ENCODE data around the gene OR9I1.

Gene OR9I1, protein sequence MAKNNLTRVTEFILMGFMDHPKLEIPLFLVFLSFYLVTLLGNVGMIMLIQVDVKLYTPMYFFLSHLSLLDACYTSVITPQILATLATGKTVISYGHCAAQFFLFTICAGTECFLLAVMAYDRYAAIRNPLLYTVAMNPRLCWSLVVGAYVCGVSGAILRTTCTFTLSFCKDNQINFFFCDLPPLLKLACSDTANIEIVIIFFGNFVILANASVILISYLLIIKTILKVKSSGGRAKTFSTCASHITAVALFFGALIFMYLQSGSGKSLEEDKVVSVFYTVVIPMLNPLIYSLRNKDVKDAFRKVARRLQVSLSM

DNA sequence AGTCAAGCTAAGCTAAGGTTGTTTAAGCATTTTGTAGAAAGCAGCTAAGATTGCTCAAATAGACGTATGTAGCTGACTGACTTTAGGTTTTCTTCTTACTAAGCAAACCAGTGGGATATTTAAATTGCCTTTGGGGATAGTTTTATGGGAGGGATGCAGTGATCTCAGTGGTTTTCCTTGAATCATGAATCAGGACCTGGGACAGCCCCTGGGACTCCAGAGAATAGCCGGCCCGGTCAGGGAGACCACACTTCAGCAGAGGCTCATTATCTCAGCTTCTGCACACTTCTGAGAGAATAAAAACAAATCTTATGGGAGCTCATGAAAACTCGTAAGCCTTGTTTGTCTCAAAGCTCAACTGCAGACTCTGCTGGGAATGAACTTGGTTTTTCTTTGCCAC, at the start of gene OR9I1:
Gene OR9I1 (minus strand): TSS at position 62 of the 400 bp plus-strand sequence. CDS start 6,086 bp downstream, outside the sequence.
- no peak for DNase-seq (ENCODE audit: low spot score)

DNA sequence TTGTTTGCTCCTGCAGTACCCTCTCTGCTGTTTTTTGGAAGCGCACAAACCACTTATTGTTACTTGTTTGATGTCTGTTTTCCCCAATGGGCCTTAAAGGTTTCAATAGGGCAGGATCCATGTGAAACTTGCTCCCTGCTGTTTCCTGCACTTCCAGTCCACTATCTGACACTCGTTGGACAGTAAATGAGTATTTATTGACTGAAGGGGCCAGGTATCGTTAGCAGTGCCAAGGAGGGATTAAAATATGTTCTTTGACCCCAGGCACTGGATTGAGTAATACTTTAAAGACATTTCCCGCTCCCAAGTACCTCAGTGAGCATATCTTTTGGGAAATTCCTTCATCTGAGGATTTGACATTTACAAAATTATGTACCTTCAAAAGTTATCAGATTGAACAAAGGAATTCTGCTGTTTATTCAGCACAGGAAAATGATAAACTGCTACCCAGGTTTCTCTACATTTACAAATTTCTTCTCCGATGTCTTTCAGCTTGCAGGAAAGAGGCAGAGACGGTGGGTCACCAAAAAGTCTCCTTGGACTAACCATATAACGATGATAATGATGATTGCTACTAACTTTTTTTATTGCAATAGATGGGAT, 40.3 kb upstream of the OR9I1 start:
- no peak for DNase-seq (ENCODE audit: low spot score)

DNA sequence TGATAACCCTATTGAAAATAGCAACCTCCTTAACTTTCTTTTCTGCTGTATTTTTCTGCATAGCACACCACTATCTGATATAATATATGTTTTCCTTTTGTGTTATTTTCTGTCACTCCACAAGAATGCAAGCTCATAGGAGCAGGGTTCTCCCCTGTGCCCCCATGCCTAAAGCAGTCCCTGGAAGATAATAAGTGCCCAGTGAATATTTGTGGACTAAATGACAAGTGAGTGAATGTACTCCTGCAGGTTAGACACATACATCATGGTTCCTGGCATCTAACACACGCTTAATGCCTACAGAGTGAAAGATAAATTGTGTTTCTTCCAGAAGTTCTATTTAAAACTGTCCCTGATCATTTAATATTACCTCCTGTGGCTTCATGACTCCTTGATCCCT, 39.7 kb upstream of the OR9I1 start:
- no peak for DNase-seq (ENCODE audit: low spot score)

DNA sequence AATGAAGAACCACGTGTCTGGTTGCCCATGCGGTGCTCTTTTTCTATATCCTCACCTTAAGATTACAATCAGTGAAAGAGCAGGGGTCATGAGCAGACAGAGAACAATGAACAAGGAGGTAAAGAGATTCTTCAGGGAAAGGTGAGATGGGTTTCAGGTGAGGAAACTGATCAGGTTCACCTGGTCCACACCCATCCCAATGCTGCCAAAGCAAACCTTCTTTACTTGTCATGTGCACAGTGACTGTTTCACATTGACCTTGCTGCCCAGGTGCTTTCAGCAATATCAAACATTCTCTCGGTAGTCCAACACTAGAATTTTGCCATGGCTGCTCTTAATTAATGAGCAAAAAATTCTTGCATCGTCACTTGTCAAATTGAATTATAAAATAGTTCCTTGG, 39.1 kb upstream of the OR9I1 start:
- no peak for DNase-seq (ENCODE audit: low spot score)

DNA sequence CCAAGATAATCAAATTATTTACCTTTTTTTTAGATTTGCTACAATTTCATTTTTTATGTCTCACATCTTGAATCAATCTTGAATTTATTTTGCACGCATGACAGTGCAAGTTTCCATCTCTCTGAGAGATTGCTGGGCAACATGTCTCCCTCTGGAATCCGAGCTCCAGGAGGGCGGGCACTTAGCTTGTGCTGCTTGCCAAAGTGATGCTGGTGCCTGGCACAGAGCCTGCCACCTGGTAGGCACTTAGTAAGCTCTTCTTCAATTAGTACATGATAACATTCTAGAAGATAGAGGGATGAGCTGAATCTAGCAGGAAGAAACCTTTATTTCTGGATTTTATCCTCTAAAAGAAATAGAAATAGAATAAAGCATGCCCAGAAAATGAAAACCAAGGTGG, 27.5 kb upstream of the OR9I1 start:
- no peak for DNase-seq (ENCODE audit: low spot score)

DNA sequence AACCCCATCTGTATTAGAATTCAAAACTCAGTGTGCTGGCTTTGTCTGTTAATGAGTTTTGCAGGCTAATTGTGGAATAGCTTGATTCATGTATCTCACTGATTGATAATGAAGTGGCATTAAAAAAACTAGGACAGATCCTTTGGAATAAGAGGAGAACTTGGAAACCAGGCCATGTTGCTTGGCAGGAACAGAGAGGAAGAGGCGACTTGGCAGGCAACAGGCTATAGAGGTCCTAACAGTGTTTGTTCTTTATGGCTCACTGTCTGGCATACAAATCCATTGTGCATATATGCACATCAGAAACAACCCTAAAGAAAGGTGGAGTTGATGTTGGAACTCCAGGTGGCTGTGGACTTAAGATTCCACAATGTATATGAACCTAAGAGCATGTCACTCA, 17.4 kb upstream of the OR9I1 start:
- DNase-seq (ENCODE audit: low spot score), result no peak

- DNase-seq (ENCODE audit: low spot score), result no peak
These were observed 9.8 kb upstream of the OR9I1 start for GRCh38 chr11:58135171-58135570.

DNA sequence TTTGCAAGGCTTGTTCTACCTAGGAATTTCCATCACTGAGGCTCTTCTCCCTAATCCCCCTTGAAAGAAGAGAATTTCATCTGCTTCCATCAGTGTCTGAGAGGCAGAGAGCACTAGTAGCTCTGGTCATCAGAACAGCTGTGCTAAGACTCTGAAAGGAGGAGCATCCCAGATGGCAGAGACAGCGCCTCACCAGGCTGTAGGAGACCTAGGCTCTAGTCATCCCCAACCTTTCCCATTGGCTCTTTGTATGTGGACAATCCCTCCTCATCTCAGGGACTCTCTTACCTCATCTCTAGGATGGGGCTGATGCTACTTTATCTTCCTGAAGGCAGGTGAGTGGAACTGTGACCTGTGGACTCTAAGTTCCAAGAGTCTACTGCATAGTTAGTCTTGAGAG, 8.8 kb upstream of the OR9I1 start:
- no peak for DNase-seq (ENCODE audit: low spot score)

GRCh38 chr11:58133309-58134076, 8.2 kb upstream of the OR9I1 start:
- no peak for DNase-seq (ENCODE audit: low spot score)

DNA sequence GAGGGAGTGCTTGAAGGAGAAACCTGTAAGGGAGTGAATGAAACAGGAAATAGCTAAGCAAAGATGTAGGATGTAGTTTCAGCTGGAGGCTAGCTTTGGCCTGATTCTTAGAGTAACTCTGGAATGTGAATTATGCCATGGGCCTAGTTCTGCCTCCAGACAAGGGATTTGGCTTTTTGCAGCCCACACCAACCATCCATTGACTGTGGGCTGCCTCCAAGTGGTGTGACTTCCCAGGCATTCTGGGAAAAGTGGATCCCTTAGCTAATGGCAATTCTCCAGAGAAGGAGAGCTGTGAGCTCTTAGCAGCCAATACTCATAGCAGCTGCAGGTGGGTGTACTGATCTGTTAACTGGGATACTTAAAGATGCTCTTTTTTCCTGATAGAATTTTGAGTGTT, 2.0 kb upstream of the OR9I1 start:
- no peak for DNase-seq (ENCODE audit: low spot score)

GRCh38 chr11:58121096-58121495, 4.2 kb downstream of the OR9I1 start:
- no peak for DNase-seq (ENCODE audit: low spot score)

DNA sequence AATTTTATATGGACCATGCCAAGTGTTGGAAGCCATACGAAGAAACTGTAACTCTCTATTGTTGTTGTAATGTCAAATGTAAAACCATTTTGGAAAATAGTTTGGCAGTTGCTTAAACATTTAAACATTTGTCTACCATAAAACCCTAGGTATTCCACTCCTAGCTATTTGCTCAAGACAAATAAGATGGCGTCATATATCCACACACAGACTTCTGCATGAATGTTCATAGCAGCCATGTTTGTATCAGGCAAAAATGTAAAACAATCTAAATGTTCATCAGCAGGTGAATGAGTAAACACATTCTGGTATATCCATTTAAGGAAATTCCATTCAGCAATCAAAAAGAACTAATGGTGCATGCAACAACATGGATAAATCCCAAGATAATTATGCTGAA, 27.9 kb downstream of the OR9I1 start:
- no peak for DNase-seq (ENCODE audit: low spot score)

DNA sequence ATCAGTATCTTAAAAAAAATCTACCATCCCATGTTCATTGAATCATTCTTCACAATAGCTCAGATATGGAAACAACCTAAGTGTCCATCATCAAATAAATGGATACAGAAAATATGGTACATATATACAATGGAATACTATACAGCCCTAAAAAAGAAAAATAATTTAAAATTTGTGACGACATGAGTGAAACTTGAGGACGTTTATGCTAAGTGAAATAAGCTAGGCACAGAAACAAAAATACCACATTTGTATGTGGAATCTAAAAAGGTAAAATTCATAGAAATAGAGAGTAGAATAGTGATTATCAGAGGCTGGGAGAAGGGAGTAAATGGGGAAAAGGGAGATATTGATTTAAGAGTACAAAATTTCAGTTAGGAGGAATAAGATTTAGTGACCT, 38.8 kb downstream of the OR9I1 start:
- no peak for DNase-seq (ENCODE audit: low spot score)

DNA sequence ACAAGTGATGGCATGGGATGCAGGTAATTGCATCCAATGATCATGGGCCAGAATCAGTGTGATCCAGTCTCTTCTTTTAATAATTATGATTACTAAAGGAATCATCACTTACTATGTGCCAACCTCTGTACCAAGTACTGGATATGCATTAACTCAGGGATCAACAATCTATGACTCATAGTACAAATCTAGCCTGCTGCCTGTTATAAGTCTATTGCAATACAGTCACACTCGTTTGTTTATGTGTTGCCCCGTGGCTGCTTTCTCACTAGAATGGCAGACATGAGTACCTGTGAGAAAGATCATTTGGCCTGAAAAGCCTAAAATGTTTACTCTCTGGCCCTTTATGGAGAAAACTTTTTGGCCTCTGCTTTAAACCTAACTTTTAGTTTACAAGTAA, 49.5 kb downstream of the OR9I1 start:
- DNase-seq (ENCODE audit: low spot score), result no peak

GRCh38 chr11:58070585-58070984, 54.7 kb downstream of the OR9I1 start:
- DNase-seq (ENCODE audit: low spot score), result no peak

DNA sequence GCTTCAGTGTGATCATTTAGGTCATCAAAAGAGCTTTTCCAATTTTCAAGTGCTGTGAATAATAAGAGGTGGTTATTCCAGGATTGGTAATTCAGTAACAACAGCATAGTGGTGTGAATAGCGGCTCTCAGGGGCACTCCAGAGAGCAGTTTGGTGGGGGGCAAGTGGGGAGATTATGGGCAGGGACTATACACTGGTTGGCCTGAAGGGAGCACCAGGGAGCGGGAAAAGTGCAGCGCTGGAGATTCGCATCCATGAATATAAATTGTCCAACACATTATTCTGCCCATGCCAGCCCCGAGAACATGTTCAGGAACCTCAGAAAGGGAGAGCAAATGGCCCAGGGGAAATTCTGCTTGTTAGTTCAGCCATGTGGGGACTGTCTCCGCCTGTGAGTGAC, 56.7 kb downstream of the OR9I1 start:
- no peak for DNase-seq (ENCODE audit: low spot score)

DNA sequence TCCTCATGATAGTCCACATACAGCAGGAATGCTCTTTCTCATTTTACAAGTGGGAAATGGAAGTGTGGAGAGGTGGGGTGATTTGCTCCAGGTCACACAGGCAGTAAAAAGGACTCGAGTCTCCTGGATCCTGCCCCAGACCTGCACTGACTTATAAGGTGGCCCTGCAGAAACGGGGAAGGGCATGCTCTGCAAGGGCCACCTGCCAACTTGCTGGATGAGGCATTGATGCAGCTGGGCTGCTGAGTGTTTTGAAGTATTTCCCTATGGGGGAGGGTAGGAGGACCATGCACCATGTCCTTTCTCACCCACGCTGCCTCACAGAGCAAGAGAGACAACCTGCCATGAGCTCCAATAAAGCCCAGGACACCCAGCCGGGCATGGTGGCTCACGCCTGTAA, 57.6 kb downstream of the OR9I1 start:
- DNase-seq (ENCODE audit: low spot score), result no peak
